HEK293T (cell line): ENCODE measurements around the gene DDX55.
A peak's percentile ranks its signal among the peaks of the same experiment; 100 is the strongest.

Source experiments
- CTCF ChIA-PET: fragments of 350-600 bp; formaldehyde crosslinking; extraction: SDS; loops from one replicate; lab custom pipeline; 2021; ENCODE audit warnings: antibody characterized with exemption, inconsistent platforms; lab: Yijun Ruan, JAX
- POLR2A ChIA-PET: fragments of 350-600 bp; formaldehyde crosslinking; extraction: SDS; loops from one replicate; lab custom pipeline; 2020; ENCODE audit warnings: antibody characterized with exemption, inconsistent platforms; lab: Yijun Ruan, JAX
- DNase-seq: peaks from one replicate; pipeline ENCODE4 v3.0.0; 2012; ENCODE audit warnings: mixed read lengths; ENCODE audit errors: extremely low spot score
- ARNT ChIP-seq: fragments of 450-650 bp; IDR thresholded peaks from 2 replicates; pipeline ENCODE4 v1.6.1; 2017; ENCODE audit warnings: mild to moderate bottlenecking
- BHLHE40 ChIP-seq: fragments of 450-650 bp; IDR thresholded peaks from 2 replicates; pipeline ENCODE4 v1.6.1; 2016; ENCODE audit warnings: mild to moderate bottlenecking, moderate library complexity, borderline replicate concordance
- CTBP1 ChIP-seq: fragments of 450-650 bp; IDR thresholded peaks from 2 replicates; pipeline ENCODE4 v1.6.1; 2016; ENCODE audit warnings: borderline replicate concordance
- ELF4 ChIP-seq: fragments of 450-650 bp; IDR thresholded peaks from 2 replicates; pipeline ENCODE4 v1.6.1; 2017; ENCODE audit warnings: antibody characterized with exemption
- FOXA1 ChIP-seq: fragments of 450-650 bp; IDR thresholded peaks from 2 replicates; pipeline ENCODE4 v1.6.1; 2016; ENCODE audit warnings: mild to moderate bottlenecking
- FOXK2 ChIP-seq: fragments of 450-650 bp; IDR thresholded peaks from 2 replicates; pipeline ENCODE4 v1.6.1; 2016; ENCODE audit warnings: mild to moderate bottlenecking
- FOXM1 ChIP-seq: fragments of 450-650 bp; IDR thresholded peaks from 2 replicates; pipeline ENCODE4 v1.6.1; 2017; ENCODE audit warnings: mild to moderate bottlenecking, borderline replicate concordance
- HDGF ChIP-seq: fragments of 450-650 bp; IDR thresholded peaks from 2 replicates; pipeline ENCODE4 v1.6.1; 2017; ENCODE audit warnings: antibody characterized with exemption, borderline replicate concordance
- L3MBTL2 ChIP-seq: fragments of 450-650 bp; conservative IDR thresholded peaks from 2 replicates; pipeline ENCODE4 v1.6.1; 2016; ENCODE audit warnings: mild to moderate bottlenecking
- LEF1 ChIP-seq: fragments of 450-650 bp; IDR thresholded peaks from 2 replicates; pipeline ENCODE4 v1.6.1; 2017; ENCODE audit warnings: mild to moderate bottlenecking, borderline replicate concordance
- NFRKB ChIP-seq: fragments of 450-650 bp; IDR thresholded peaks from 2 replicates; pipeline ENCODE4 v1.6.1; 2016; ENCODE audit warnings: mild to moderate bottlenecking, moderate library complexity
- PKNOX1 ChIP-seq: fragments of 450-650 bp; IDR thresholded peaks from 2 replicates; pipeline ENCODE4 v1.6.1; 2016
- SP1 ChIP-seq: fragments of 450-650 bp; IDR thresholded peaks from 2 replicates; pipeline ENCODE4 v1.6.1; 2017
- SUZ12 ChIP-seq: fragments of 450-650 bp; IDR thresholded peaks from 2 replicates; pipeline ENCODE4 v1.6.1; 2016; ENCODE audit warnings: mild to moderate bottlenecking
- TARDBP ChIP-seq: fragments of 450-650 bp; IDR thresholded peaks from 2 replicates; pipeline ENCODE4 v1.6.1; 2016
- ZNF384 ChIP-seq: fragments of 450-650 bp; IDR thresholded peaks from 2 replicates; pipeline ENCODE4 v1.6.1; 2016

Gene DDX55

GRCh38 chr12:123621101-123621500 lies 19.2 kb downstream of the DDX55 start:
- ChIA-PET CTCF (interaction anchor here (0.7 kb wide), 1 partner anchor 83 kb away, joined by 4 read pairs; no protein-coding TSS in a partner anchor), POLR2A (interaction anchor here (1.1 to 1.8 kb wide), 3 partner anchors 16 to 38 kb away, joined by 3 to 5 read pairs (median 3); partner anchors contain the start of gene DDX55)
- DNase-seq, result no peak
- no peak for TF ChIP-seq TARDBP
- no peak for TF ChIP-seq PKNOX1
- no peak for TF ChIP-seq BHLHE40
- TF ChIP-seq FOXA1, result no peak
- TF ChIP-seq SP1, result no peak
- no peak for TF ChIP-seq FOXK2
- TF ChIP-seq HDGF, result no peak
- TF ChIP-seq FOXM1, result no peak
- no peak for TF ChIP-seq ZNF384
- no peak for TF ChIP-seq CTBP1

GRCh38 chr12:123621619-123622530 lies 20.0 kb downstream of the DDX55 start:
- DNase-seq, result no peak
- CTCF ChIA-PET, result no interaction called here
- TF ChIP-seq L3MBTL2 (no peak), ZNF384 (no peak), FOXK2 (no peak), ELF4 (no peak), FOXM1 (no peak), SUZ12 (no peak), NFRKB (no peak), CTBP1 (no peak)
- POLR2A ChIA-PET, result interaction anchor here (1.1 to 2.9 kb wide), 5 partner anchors 10 to 39 kb away, joined by 3 to 11 read pairs (median 3); partner anchors contain the start of genes DDX55, EIF2B1 and GTF2H3

- POLR2A ChIA-PET, result interaction anchor here (0.6 to 3.3 kb wide), 3 partner anchors 11 to 268 kb away, joined by 3 to 11 read pairs (median 5); partner anchors contain the start of gene ATP6V0A2
- CTCF ChIA-PET, result no interaction called here
- TF ChIP-seq SUZ12 (no peak), ARNT (no peak), BHLHE40 (no peak), PKNOX1 (peak; percentile 28; the same call in 1 of the 2 replicates), L3MBTL2 (peak; percentile 78), NFRKB (peak; percentile 52; the same call in 1 of the 2 replicates), ELF4 (peak; percentile 93), CTBP1 (no peak), TARDBP (no peak)
- peak; percentile 98 for DNase-seq
These were observed 31.7 kb downstream of the DDX55 start, which contains the start of the genes EIF2B1 and GTF2H3 for GRCh38 chr12:123633379-123634141. TSS of gene EIF2B1 (minus strand) at chr12:123633686. CDS start at chr12:123633557, 129 bp downstream. TSS of gene GTF2H3 (plus strand) at chr12:123633829. CDS start at chr12:123633860, 31 bp downstream.

GRCh38 chr12:123634142-123634561 lies 32.3 kb downstream of the DDX55 start:
- TF ChIP-seq CTBP1, result no peak
- 0 out of 2 replicates have a peak, but pooled peaks have one; percentile 45 for TF ChIP-seq L3MBTL2
- no peak for DNase-seq
- ChIA-PET POLR2A (interaction anchor here (0.6 to 3.3 kb wide), 4 partner anchors 11 to 269 kb away, joined by 3 to 11 read pairs (median 4); partner anchors contain the start of gene ATP6V0A2), CTCF (no interaction called here)

- ChIA-PET CTCF (no interaction called here), POLR2A (interaction anchor here (0.7 to 1.2 kb wide), 2 partner anchors 26 to 66 kb away, joined by 3 read pairs; no protein-coding TSS in a partner anchor)
- TF ChIP-seq ELF4 (no peak), ARNT (no peak), HDGF (no peak), CTBP1 (no peak), LEF1 (no peak), L3MBTL2 (no peak), FOXA1 (no peak), FOXK2 (no peak), NFRKB (no peak), BHLHE40 (no peak)
- DNase-seq, result no peak
These were observed 42.0 kb downstream of the DDX55 start for GRCh38 chr12:123643911-123644310.

- CTCF ChIA-PET, result interaction anchor here (0.5 to 0.6 kb wide), 2 partner anchors 21 to 218 kb away, joined by 3 to 4 read pairs; no protein-coding TSS in a partner anchor
- POLR2A ChIA-PET, result no interaction called here
- no peak for TF ChIP-seq ELF4
- no peak for DNase-seq
These were observed 43.5 kb downstream of the DDX55 start for GRCh38 chr12:123645380-123645779.
